Stomach (tissue), 4 donors: ENCODE measurements around the gene VILL.

Experiments
- CTCF ChIP-seq, 7 experiments: fragments of 450-650 bp in 4 of 7; fragments of 200-600 bp in 3 of 7; sonication (generic) in 3 of 7; IDR thresholded peaks; one replicate each; pipeline ENCODE4 v1.5.1; 2016 to 2019; ENCODE audit warnings: antibody characterized with exemption in 7 of 7, control low read depth in 2 of 7, mild to moderate bottlenecking in 1 of 7
- POLR2A ChIP-seq, 4 donors: fragments of 450-650 bp; IDR thresholded peaks; one replicate each; pipeline ENCODE4 v1.6.1; 2016; ENCODE audit warnings: antibody characterized with exemption in 4 of 4, control low read depth in 2 of 4, mild to moderate bottlenecking in 1 of 4, moderate library complexity in 1 of 4

GRCh38 chr3:38039899-38040261, 49.3 kb downstream of the VILL start:
- TF ChIP-seq CTCF (IDR thresholded peaks at IDR 0.05) (peak in 3 of 7 experiments; percentile 16 to 48 (median 21)), POLR2A (IDR thresholded peaks at IDR 0.05) (no peak)
